ENCODE results near the gene RLF.
A peak's percentile ranks its signal among the peaks of the same experiment; 100 is the strongest.

The RLF gene

GRCh38 chr1:40161125-40161887 lies at the start of gene RLF:
TSS of gene RLF (plus strand) at chr1:40161387. CDS start at chr1:40161400, 13 bp downstream.
- peak; percentile 94 for DNase-seq

- DNase-seq, result no peak
These were observed 46.8 kb upstream of the RLF start for GRCh38 chr1:40114400-40114799.

GRCh38 chr1:40120128-40120527 lies 41.1 kb upstream of the RLF start:
- DNase-seq, result no peak

GRCh38 chr1:40122855-40123254 lies 38.3 kb upstream of the RLF start:
- DNase-seq, result no peak

- DNase-seq, result peak; percentile 72
These were observed 30.3 kb upstream of the RLF start for GRCh38 chr1:40130892-40131291.

- no peak for DNase-seq
These were observed 28.5 kb upstream of the RLF start for GRCh38 chr1:40132383-40133311.

- no peak for DNase-seq
These were observed 27.9 kb upstream of the RLF start for GRCh38 chr1:40133312-40133665.

- DNase-seq, result no peak
These were observed 27.3 kb upstream of the RLF start for GRCh38 chr1:40133839-40134238.

- DNase-seq, result peak; percentile 67
These were observed 20.8 kb upstream of the RLF start for GRCh38 chr1:40140211-40140973.

GRCh38 chr1:40141878-40142535 lies 19.2 kb upstream of the RLF start:
- DNase-seq, result peak; percentile 34

- DNase-seq, result peak; percentile 73
These were observed 17.2 kb upstream of the RLF start for GRCh38 chr1:40143891-40144575.

GRCh38 chr1:40151457-40152079 lies 9.6 kb upstream of the RLF start:
- no peak for DNase-seq

- peak; percentile 60 for DNase-seq
These were observed 8.0 kb upstream of the RLF start for GRCh38 chr1:40153073-40153770.

GRCh38 chr1:40155135-40155534 lies 6.1 kb upstream of the RLF start:
- no peak for DNase-seq

- DNase-seq, result no peak
These were observed 5.3 kb upstream of the RLF start for GRCh38 chr1:40155910-40156309.

GRCh38 chr1:40160806-40161124 lies 422 bp upstream of the RLF start:
- no peak for DNase-seq

GRCh38 chr1:40161888-40162397 lies 756 bp downstream of the RLF start:
- DNase-seq, result no peak

GRCh38 chr1:40162753-40163441 lies 1.7 kb downstream of the RLF start:
- DNase-seq, result peak; percentile 41

GRCh38 chr1:40167317-40167716 lies 6.1 kb downstream of the RLF start:
- no peak for DNase-seq

- no peak for DNase-seq
These were observed 9.8 kb downstream of the RLF start for GRCh38 chr1:40171036-40171435.

Data from EL (cell line).